Right renal pelvis (tissue), 4 donors: Measurements from ENCODE around the gene CLASP1. TPM values are rescaled to one million over a fixed set of nuclear protein-coding genes. Genes with fewer than 3 reads are reported as not detected.

Experiments used
- DNase-seq, 4 donors: peaks; one replicate each; pipeline ENCODE4 v3.0.0-alpha.2; 2013; ENCODE audit warnings: low read depth in 4 of 4, low spot score in 3 of 4, missing footprints in 1 of 4
- polyA plus RNA-seq, 4 donors: library from polyadenylated mRNA; unstranded; fragments of 120-200 nt; gene quantifications; one replicate each; pipeline ENCODE4 v1.2.1, GENCODE V29; 2013; ENCODE audit not compliant: insufficient read length in 4 of 4

The CLASP1 gene
- polyA plus RNA-seq, 4 donors = 39.3 to 48.7 (median 43.9) TPM

DNA sequence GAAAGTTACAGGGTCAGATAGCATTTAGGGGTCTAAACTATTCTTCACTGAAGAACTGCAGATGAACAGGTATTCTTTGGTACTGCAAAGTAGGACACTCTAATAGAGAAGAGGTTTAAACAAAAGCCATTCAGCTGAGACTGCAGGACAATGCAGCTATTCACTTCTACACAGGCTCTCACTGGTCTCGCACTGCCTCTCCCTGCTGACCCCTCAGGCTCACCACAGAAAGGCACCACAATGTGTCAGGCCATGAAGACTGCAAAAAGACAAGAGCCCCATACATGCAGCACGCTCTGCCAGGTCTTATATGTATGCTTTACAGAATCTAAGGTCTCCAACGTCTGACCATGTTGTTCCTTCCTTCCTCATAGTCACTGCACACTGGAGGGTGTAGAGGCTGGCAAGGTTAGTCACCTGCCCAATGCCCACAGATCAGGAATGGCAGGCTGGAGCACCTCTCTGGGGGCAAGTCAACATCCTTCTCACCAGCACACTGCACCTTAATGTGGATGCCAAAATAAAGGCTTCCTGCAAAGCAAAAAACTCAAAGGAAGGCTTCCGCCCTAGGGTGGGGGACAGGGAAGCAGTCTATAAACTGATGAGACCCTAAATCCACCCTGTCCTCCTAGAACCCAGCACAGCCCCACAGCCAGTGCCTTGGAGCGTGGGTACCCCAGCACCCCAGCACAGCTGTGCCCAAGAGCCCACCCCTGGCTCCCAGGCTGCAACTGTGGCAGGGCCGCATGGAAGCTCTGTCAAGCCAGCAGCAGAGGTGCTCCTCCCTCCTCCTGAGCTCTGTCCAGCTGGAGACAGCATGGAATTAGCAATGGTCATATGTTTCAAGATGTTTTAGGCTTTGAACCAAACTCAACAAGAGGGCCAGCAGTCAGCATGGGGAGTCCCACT lies 129.3 kb downstream of the CLASP1 start:
- DNase-seq = no peak

DNA sequence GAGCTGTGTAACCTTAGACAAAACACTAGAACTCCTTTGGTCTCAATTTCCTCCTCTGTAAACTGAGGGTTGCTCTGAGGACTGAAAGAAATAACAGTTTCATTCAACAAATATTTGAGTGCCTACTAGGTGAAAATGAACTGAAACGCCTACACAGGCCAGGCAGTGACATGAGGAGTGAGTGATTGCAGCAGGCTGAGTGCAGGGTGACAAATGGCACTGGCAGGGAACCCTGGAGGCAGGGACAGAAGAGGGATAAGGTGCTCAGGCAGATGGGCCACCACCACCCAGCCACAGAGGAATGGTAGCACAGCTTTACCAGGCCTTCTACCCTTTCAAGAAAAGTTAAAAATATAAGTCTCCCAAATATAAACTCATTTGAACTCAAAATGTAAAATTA lies 130.1 kb downstream of the CLASP1 start:
- DNase-seq = no peak

DNA sequence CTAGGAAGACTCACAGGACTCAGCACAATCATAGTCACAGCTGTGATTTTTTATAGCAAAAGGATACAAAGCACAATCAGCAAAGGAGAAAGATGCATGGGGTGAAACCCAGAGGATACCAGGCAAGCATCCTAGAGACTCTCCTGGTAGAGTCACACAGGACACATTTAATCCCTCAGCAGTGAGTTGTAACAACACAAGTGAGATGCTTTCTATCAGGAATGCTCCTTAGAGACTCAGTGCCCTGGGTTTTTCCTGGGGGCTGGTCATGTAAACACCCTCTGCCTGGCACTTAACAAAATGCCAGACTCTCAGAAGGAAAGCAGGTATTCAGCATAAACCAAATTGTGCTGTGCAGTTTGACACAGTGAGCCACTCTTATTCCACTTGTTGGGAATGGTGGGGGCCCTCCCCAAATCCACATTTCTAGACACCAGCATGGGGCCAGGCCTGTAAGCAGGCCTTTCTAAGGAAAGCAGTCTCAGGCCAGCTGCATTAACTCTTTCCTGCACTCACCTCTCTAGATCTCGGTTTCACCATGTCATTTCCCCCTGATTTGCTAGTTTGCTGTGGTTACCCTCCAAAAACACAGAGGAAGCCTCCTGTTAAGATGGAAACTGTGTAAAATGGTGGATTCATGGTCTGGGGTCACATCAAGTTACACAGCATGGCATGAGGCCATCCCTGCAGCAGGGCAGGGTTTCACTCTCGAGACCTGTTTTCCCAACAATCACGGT lies 135.5 kb downstream of the CLASP1 start:
- no peak for DNase-seq

DNA sequence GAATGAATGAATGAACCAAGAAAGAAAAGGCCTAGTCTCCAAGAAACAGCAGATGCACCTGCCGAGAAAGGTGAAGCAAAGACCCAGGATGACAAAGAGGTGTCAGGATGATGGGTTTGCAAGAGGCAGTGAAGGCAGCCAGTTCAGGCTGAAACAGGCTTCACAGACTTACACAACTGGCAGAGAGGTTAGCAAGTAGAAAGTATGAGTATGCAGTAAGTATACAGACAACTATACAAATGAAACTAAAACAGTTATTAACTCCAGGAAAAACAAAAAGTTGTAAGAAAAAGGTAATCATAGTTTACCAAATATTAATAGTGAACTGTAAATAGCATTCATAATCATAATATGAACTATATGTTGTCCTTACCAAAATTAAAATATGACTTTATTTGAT lies 138.4 kb downstream of the CLASP1 start:
- no peak for DNase-seq

DNA sequence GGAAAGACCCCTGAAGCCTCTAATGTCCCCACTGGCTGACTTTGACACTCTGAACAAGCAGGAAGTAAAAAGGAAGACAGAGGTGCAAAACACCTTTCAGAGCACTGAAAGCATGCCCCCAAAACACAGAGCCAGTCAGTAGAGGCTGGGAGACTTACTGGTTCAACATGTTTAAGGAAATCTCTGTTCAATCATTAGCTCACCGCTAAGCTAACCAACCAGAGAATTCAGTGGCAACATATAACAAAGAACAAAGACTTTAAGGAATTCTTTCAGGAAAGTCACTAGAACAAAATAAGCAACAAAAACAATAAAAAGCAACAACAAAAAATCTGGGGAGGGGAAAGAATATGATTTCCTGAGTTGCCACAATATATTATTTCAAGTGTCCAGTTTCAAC lies 142.6 kb downstream of the CLASP1 start:
- DNase-seq = no peak

DNA sequence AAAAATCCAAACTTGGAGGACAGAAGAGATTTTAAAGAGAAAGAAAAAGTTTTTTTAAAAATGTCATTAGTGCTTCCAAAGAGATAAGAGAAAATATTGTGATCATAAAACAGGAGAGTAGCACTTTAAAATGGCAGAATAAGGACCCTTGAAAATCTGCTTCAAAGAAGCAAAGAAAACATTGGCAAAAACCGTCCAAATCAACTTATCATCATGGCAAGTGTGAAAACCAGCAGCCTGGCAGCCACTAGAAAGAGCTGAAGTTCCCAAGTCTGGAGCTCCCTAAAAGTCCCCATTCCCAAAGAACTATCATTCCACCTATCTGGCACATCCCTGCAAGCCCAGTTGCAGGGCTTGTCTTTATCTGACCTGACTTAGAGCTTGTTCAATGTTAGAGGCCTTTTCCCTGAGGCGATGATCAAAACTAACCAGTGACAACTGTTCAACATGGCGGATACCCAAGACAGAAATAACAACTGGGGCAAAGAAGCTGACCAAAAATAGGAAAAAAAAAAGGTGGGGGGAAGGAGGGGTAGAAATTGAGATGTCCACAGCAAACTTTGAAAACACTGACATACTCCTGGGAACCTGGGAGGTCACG lies 143.2 kb downstream of the CLASP1 start:
- DNase-seq = no peak

DNA sequence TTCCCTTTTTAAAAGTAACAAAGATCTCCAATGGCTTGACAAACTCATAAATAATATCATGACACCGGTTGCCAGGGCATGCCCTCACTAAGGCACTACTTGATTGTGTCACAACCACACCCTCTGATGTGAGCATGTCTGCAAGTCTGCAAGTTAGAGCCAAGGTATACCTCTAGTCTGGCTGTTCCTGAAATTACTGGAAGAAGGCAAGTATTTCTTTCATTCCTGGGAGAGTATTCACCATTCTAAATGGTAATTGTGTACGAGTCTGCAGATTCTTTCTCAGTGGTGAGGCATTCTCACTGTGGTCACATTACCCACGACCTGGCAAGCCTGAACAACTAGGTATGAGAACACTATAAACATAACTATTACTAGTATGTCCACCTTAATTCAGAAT lies 144.3 kb downstream of the CLASP1 start:
- DNase-seq = no peak

DNA sequence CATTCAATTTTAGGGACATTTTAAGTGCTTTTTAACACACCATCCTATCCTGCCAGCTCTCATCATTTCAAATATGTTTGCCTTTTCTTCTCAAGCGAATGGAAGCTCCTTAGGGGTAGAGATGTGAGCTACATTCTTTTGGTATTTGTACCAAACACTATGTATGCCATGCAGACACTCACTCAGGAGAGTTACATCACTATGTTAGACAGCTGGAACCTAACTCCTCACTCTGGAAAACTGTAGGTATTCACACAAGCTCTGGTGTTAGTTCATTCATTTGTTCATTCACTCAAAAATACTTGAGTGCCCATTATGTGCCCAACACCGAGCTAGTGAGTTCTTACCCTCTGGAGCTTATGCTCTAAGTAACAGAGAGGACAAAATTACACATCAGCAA lies 144.9 kb downstream of the CLASP1 start:
- DNase-seq = no peak

DNA sequence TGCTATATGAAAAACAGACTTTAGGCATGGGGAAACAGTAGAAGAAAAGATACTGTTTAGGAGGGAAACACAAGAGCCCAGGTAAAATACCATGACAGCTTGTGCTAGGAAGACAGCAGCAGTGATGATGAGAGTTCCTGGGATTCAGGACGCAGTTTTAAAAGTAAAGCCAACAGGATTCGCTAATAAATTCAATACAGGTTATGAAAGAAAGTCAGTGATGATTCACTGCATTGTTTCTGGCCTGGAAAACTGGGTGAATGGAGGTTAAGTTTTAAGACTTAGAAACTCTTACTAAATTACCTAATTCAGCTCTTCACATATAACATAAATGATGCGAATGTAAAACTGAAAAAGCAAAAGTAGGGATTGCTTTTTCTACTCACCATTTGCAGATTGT lies 146.5 kb downstream of the CLASP1 start:
- no peak for DNase-seq

DNA sequence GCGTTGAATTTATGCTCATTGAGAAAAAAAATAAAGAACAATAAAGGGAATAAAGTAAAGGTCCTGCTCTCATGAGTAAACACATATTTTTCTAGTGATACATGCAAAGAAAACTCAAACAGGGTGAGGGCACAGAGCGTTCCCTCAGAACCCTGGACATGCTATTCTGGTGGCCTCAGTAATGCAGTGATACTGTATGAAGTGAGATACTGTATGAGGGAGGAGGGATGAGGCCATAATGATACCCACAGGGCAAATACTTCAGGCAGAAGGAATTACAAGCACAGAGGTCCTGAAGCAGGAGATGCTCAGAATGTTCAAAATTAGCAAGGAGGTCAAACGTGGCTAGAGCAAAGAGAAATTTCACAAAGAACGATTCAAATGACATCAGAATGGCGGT lies 147.0 kb downstream of the CLASP1 start:
- no peak for DNase-seq

DNA sequence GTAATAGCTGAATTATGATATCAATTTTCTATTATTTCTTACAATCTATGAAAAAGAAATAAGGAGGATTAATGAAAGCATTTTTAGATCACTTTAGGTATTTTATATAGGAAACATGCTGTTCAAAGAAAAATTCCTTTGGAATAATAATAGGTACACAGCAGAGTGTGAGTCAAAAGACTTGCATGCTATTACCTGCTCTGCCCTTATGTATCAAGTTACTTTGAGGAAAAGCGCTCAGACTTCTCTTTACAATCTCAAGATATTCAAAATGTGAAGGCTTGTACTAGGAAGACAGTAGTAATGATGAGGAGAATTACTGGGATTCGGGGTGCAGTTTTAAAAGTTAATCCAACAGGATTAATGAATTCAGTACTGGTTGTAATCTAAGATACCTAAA lies 147.7 kb downstream of the CLASP1 start:
- DNase-seq = no peak

DNA sequence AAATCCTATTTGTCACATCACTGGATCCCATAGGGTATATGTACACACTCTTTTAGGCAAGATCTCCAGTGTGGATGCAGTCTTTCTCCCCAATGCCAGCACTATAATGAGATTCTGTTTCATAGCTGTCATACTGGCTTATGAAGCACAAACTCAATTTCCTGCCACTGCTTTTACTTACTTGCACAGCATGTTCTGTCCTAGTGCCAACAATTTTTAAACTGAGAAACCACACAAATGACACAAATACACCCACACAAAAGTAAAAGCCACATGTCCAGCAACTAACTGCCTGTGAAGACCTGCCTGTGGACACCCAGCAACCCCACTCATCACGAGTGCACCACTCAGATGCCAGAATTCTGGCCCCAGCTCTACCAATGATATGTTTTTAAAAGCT lies 148.2 kb downstream of the CLASP1 start:
- no peak for DNase-seq

DNA sequence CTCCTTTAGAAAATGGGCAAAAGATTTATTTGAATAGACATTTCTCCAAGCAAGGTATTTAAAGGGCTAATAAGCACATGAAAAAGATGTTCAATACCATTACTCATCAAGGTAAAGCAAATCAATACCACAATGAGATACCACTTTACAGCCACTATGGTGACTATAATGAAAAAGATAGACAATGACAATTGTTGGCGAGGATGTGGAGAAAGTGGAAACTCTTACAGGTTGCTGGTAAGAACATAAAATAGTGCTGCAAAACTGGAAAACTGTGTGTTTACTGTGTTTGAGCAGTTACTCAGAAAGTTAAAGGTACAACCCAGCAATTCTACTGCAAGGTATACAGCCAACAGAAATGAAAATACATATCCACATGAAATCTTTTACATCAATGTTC lies 150.5 kb downstream of the CLASP1 start:
- no peak for DNase-seq

DNA sequence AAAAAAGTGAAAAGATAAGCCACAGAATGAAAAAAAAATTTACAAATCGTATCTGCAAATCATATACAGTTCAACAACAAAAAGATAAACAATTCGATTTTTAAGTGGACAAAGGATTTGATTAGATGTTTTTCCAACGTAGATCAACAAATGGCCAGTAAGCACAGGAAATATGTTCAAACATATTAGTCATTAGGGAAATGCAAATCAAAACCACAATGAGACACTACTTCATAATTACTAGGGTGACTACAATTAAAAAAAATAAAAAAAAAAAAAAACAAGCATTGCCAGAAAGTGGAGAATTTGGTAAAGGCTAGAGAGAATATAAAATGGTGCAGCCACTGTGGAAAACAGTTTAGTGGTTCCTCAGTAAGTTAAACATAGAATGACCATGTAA lies 156.9 kb downstream of the CLASP1 start:
- no peak for DNase-seq

DNA sequence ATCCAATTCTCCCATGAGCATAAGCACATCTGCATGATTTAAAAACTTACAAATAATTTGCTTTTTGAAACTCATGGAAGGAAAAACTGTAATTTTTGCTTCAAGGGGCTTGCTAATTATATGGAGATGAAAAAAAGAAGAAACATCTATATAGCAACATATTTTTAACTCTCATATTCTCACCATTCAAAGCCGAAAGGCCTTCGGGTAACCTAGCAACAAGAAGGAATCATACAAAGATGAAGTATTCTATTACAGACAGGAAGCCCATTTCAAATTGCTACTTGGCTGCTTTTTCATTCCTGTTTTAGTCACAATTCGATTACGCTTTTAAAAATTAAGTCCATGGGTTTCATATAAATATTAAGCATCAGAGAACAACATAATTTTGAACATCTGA lies 157.7 kb downstream of the CLASP1 start:
- no peak for DNase-seq

DNA sequence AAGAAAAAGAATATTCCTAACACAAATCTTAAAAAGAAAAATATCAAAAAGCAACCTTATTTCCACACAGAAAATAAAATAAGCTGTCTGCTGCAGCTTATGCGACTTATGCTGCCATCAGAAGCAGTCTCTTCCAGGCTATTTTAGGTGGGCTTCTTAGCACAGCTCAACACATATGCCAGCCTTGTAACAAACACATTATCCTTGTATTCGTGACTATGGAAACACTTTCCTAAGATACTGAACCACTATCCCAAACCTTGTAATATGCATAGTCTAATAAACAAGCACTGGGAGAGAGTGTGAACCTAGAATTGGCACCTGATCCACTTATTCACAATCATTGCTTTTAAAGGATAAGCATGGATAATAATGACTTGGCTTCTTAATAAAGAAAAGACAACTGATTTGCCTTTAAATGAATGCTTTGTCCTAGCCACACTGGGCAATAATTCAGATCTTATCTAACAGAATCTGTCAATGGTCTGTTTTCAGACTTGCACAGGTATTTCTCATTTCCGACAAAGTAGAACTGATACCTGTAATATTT lies 158.6 kb downstream of the CLASP1 start:
- DNase-seq = no peak

DNA sequence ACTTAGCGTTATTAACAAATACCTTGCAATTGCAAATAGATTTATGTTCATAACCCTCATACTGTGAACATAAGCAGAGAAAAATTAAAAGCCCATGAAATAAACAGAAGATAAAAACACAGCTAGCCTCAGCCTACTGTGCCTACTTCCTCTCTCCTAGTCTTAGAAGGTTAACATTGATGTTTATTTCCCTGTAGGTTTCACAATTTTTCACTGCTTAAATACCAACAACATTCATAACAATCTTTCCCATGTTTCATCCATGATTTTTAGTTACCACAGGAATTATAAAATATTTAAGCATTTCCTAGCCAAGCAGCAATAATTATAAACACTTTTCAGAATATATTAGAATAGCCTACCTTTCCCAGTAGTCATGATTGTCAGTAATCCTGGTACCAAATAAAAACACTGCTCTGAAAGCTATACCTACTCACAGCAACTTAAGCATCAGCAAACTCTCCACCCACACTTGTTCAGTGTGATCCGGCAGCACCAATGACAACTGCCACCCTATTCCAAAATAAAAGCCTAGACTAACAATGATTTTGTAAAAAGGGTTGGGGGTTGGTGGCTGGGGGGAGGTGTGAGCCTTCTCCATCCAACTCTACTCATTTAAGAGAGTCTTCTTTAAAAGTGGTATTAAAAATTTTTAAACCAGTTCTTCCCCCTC lies 159.2 kb downstream of the CLASP1 start:
- DNase-seq = no peak

DNA sequence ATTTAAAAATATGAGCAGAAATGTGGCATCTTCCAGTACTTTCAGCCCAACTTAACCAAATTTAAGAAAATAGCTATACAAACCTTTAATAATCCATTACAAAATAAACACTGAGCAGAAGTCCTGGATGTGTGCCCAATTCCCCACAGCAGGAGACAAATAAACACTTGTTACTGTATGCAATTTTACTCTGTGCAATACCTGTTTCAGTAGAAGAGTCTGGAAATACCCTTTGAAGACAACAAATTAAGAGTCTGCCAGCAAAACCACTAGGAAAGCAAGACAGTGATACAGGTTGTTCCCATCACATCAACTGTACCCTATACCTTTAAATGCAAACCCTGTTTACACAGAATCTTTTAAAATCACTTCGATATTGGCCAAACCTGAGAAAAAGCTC lies 160.0 kb downstream of the CLASP1 start:
- no peak for DNase-seq

DNA sequence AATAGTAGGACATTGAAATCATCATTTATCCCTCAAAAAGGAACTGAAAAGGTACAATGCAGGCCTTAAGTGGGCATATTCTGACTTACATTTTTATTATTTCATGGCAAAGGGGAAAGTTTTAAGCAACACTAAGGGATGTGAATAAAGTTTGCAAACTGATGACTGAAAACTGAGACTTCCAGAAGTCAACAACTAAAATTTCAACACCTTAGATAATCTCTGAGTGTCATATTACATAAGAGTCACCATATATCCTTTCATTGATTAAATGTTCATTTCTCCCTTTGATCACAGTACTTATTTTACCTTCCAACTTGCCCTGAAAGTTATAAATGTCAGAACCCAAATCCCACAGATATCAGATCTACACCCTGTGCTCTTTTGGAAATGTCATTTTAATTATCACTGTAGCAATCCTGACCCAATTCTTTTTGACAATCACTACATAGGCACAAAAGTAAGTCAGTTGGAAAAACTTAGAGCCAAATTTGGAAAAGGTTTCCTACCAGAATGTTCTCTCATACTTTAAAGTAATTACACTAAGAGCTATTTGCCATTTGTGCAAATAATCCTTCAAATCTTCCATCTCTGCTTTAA lies 163.0 kb downstream of the CLASP1 start:
- no peak for DNase-seq

DNA sequence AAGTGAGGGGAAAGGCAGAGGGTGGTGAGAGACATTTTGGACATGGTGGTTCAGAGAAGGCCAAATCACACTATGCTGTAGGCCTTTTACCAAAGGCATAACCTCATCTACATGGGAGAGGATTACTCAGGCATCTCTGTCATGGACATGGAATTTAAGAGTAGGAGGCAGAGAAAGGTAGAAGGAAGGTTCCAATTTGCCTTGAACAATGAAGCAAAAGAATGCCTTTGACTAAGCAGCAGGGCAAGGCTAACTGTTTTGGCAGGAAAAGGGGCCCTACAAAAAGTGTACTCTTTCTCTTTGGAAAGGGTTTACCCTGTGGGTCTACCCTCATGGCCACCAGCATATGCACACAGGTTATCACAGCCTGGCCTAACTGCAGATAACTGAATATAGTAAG lies 164.2 kb downstream of the CLASP1 start:
- no peak for DNase-seq
